GM12865 (cell line): Measurements from ENCODE around the gene CASR.

Source experiments
- DNase-seq: peaks from one replicate; pipeline ENCODE4 v3.0.0; 2010; ENCODE audit warnings: low read depth
- H3K4me3 ChIP-seq: 2 replicates; pipeline ENCODE4 v1.5.1; 2011; ENCODE audit warnings: mild to moderate bottlenecking, low read depth, low read length, control low read depth
- CTCF ChIP-seq: IDR thresholded peaks from 2 replicates; pipeline ENCODE4 v1.5.1; 2011; ENCODE audit warnings: low read length, control low read depth, low read depth, inconsistent platforms; ENCODE audit not compliant: insufficient read depth; ENCODE audit errors: missing control alignments

Gene CASR

GRCh38 chr3:122307976-122308375 lies 124.5 kb downstream of the CASR start:
- no peak for TF ChIP-seq CTCF
- no peak overlapping the region for H3K4me3 ChIP-seq
- no peak for DNase-seq

DNA sequence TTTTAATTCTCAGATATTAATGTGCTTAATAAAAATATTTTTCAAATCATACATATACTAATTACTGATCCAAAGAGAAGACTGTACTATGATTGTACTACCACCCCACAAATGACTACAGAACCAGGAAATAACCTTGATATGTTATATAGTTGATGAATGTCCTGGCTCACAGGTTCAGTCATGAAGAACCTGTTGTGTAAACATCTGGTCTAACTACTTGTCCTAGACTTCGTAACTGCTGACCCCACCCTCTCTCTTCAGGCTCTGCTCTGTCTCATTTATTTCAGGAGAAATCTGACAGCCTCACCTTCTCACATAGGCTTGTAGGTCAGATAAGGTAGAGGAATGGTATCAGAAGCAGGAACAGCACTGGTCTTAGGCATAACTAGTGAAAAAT lies 126.9 kb downstream of the CASR start:
- no peak for TF ChIP-seq CTCF
- no peak overlapping the region for H3K4me3 ChIP-seq
- no peak for DNase-seq

GRCh38 chr3:122312826-122313225 lies 129.4 kb downstream of the CASR start:
- TF ChIP-seq CTCF = no peak
- H3K4me3 ChIP-seq = no peak overlapping the region
- no peak for DNase-seq

GRCh38 chr3:122313281-122313680 lies 129.8 kb downstream of the CASR start:
- no peak for DNase-seq
- no peak for TF ChIP-seq CTCF
- H3K4me3 ChIP-seq = no peak overlapping the region

DNA sequence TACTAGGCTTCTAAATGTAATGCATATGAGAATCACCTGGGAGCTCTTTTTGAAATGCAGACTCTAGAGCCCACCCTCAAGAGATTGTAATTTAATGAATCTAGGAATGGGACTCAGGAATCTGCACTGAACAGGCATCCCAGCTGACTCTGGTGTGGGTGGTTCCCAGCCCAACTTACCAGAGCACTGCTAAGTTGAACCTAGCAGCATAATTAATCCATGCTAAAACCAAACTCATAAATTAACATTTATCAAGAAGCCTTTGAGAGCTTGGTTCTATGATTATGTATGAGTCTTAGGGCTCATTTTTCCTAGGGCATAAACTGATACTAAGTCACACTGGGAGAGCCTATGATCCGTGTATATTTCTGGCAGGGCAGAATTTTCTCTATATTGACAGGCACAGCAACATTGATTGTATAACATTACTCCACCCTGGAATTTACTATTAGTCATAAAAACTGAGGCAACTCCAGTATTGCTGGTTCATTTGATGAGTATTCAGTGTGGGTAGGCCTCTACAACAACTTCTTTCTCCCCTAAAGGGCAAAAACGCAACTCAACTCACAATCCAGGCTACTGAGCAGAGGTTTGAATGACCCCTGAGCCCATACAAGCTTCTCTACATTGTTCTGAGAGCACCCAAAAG lies 130.9 kb downstream of the CASR start:
- no peak overlapping the region for H3K4me3 ChIP-seq
- DNase-seq = no peak
- no peak for TF ChIP-seq CTCF

DNA sequence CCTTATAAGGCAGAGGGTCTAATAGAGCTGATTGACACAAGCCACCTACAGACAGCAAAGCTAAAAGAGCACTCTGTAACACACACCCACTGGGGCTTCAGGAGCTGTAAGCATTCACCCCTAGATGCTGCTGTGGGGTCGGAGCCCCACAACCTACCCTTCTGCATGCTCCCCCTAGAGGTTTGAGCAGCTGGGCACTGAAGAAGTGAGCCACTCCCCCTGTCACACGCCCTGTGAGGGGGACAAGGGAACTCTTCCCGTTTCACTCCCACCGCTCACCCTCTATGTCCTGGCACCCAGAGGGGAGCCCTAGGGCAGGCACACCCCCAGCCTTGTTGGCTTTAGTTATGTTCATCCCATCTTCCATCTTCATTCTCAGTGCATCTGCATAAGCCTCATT lies 132.2 kb downstream of the CASR start:
- no peak for TF ChIP-seq CTCF
- no peak for DNase-seq
- no peak overlapping the region for H3K4me3 ChIP-seq

- no peak for TF ChIP-seq CTCF
- H3K4me3 ChIP-seq = no peak overlapping the region
- DNase-seq = no peak
These were observed 132.9 kb downstream of the CASR start for GRCh38 chr3:122316368-122316767.
